Parietal lobe (tissue), 2 donors: ENCODE data around the gene ATG14. TPM values are rescaled to one million over a fixed set of nuclear protein-coding genes. Genes with fewer than 3 reads are reported as not detected.

Experiments used
- small RNA-seq: library from RNA; depleted of rRNA; stranded (forward); fragments of <200 nt; gene quantifications from one replicate; pipeline ENCODE3, GENCODE V24; 2014; ENCODE audit warnings: low replicate concordance
- total RNA-seq: library from RNA; depleted of rRNA; stranded (reverse); fragments of >200 nt; gene quantifications from one replicate; pipeline ENCODE4 v1.2.3, GENCODE V29; 2014

Gene ATG14, protein sequence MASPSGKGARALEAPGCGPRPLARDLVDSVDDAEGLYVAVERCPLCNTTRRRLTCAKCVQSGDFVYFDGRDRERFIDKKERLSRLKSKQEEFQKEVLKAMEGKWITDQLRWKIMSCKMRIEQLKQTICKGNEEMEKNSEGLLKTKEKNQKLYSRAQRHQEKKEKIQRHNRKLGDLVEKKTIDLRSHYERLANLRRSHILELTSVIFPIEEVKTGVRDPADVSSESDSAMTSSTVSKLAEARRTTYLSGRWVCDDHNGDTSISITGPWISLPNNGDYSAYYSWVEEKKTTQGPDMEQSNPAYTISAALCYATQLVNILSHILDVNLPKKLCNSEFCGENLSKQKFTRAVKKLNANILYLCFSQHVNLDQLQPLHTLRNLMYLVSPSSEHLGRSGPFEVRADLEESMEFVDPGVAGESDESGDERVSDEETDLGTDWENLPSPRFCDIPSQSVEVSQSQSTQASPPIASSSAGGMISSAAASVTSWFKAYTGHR
- 21.6 TPM for total RNA-seq

DNA sequence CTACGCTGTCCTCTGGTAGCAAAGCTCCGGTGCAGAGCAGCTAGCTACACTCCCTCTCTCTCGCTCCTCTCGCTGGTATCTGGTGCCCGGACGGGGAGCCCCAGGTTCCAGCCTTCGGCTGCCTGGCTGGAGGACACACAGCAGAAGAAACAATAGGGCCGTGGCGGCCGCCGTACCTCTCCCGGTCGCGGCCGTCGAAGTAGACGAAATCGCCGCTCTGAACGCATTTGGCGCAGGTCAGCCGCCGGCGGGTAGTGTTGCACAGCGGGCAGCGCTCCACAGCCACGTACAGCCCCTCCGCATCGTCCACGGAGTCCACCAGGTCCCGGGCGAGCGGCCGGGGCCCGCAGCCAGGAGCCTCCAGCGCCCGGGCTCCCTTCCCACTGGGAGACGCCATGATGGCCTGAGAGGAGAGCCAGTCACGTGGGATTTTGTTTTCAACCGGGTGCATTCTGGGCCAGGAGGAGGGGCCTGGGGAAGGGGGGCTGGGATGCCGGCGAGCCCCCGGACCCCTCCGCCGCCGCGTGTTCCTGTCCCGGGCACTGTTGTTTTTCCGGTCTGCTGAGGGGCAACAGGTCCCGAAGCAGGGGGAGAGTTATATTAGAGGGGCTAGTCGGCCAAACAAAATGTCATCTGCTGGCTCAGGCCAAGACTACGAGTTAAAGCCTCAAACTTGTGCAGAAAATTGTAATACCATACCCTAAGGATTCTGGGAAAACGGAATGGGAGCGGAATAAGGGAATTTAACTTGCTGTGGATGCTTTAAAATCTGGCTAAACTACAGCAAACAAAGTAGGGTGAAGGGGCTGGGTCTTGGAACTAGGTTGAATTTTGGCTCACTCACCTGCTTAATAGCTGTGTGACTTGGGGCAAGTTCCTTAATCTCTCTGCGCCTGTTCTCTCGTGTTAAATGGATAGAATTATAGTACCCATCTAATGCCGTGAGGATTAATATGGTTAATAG lies at the start of gene ATG14:
Gene ATG14, minus strand, starts transcription at position 405 of the 964 bp plus-strand sequence. Its CDS starts 8 bp downstream, at position 397.

DNA sequence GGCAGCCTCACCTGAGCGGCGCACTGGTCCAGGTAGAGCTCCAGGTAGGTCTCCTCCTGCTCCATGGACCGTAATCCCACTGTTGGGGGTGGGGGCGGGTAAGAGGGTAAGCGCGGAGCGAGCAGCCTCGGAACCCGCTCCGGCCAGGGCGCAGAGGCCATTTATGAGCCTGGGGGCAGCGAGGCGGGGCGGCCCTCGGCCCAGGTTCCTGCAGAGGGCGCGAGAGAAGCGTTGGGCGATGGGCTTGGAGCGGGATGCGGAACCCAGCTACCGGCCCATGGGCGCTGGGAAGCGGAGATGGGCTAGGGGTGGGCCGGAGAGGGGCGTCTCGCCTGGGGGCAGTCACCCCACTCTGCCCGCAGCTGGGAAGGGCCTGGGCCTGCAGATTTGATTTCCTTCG lies 28.8 kb upstream of the ATG14 start, which contains the start of gene TBPL2:
Gene TBPL2, minus strand, starts transcription at position 232 of the 400 bp plus-strand sequence. Its CDS starts 167 bp downstream, at position 65.

Small RNA genes lying within 50 kb of the gene (small RNA-seq; reads per million reads assigned to genes)
- gene AL356801.1: not detected

Other genes starting within 250 kb of the ATG14 start
- 6.6 TPM for gene DLGAP5, start 220.2 kb downstream of the ATG14 start, total RNA-seq
- gene FBXO34, start 140.4 kb downstream of the ATG14 start, total RNA-seq: 34.4 TPM
- gene TBPL2, start 28.8 kb upstream of the ATG14 start, total RNA-seq: not detected
- 115 TPM for gene KTN1, start 168.4 kb upstream of the ATG14 start, total RNA-seq